Kidney (tissue), 14 donors: ENCODE results near the gene DDA1. TPM values are rescaled to one million over a fixed set of nuclear protein-coding genes. Genes with fewer than 3 reads are reported as not detected.
A peak's percentile ranks its signal among the peaks of the same experiment; 100 is the strongest.
"Not testable (repeated sequence)": the region's sequence is repeated elsewhere in the genome, so short reads cannot be mapped to it uniquely, and the experiment has no call there.

ENCODE experiments used
- DNase-seq, 5 donors: peaks; one replicate each; pipeline ENCODE4 v3.0.0-alpha.2; 2013 to 2020
- FAIRE-seq: peaks from 2 replicates; lab custom pipeline; 2012; peaks lifted over from hg19 to GRCh38; lab: Jason Lieb, UNC
- H3K27ac ChIP-seq, 2 donors: one replicate each; pipeline ENCODE4 v1.7.0; 2013; ENCODE audit warnings: low read depth in 2 of 2, low read length in 2 of 2, inconsistent platforms in 1 of 2
- H3K27me3 ChIP-seq: one replicate; pipeline ENCODE4 v1.7.1; 2013; ENCODE audit warnings: low read length, inconsistent platforms; ENCODE audit not compliant: control insufficient read depth, insufficient read depth
- H3K36me3 ChIP-seq, 3 donors: one replicate each; pipeline versions ENCODE4 v1.7.0 to v1.7.1; 2013; ENCODE audit warnings: low read length in 3 of 3, control low read depth in 1 of 3, inconsistent platforms in 1 of 3; ENCODE audit not compliant: insufficient read depth in 3 of 3, control insufficient read depth in 2 of 3
- H3K4me1 ChIP-seq, 3 donors: one replicate each; pipeline versions ENCODE4 v1.7.0 to v1.7.1; 2013; ENCODE audit warnings: low read length in 3 of 3, inconsistent platforms in 1 of 3, low read depth in 1 of 3; ENCODE audit not compliant: control insufficient read depth in 2 of 3, insufficient read depth in 2 of 3
- H3K4me3 ChIP-seq, 3 donors: one replicate each; pipeline versions ENCODE4 v1.7.0 to v1.8.1; 2013; ENCODE audit warnings: low read length in 3 of 3, control low read depth in 1 of 3, inconsistent platforms in 1 of 3
- H3K9ac ChIP-seq, 3 donors: one replicate each; pipeline versions ENCODE4 v1.7.0 to v1.7.1; 2013; ENCODE audit warnings: low read length in 3 of 3, control low read depth in 1 of 3, inconsistent platforms in 1 of 3
- H3K9me3 ChIP-seq, 3 donors: one replicate each; pipeline versions ENCODE4 v1.7.0 to v1.7.1; 2013; ENCODE audit warnings: low read length in 3 of 3, control low read depth in 1 of 3, inconsistent platforms in 1 of 3; ENCODE audit not compliant: control insufficient read depth in 2 of 3, insufficient read depth in 1 of 3
- intact Hi-C: fragments of 100-400 bp; cut with DNase I; formaldehyde crosslinking; loops from one replicate; pipeline ENCODE4 v1.11.1; 2022
- polyA plus RNA-seq: library from polyadenylated mRNA; stranded (reverse); fragments of 350-450 nt; fragmentation: Illumina TruSeq; extraction: RNeasy Lipid Tissue Mini Kit (QIAGEN cat#74804); gene quantifications from one replicate; pipeline ENCODE4 v1.2.3, GENCODE V29; 2014; ENCODE audit warnings: low read depth, low replicate concordance; ENCODE audit not compliant: insufficient read depth
- total RNA-seq: library from RNA; stranded (reverse); fragmentation: NEBNext Ultra II Directional; extraction: Animal tissue kit (Norgen Biotek cat#: 25700); gene quantifications from one replicate; pipeline ENCODE4 v1.2.1, GENCODE V29; 2021
- TF ChIP-seq, protein P1 (sequence below): IDR thresholded peaks from 3 replicates; pipeline ENCODE4 v1.5.1; 2012; ENCODE audit warnings: mild to moderate bottlenecking, moderate library complexity, borderline replicate concordance; ENCODE audit not compliant: insufficient read depth; ENCODE audit errors: extremely low read depth
- donor health status: control.
- donor health status: control.
- donor health status: control.
- donor health status: control.
- donor health status: control.
- donor health status: DM: yes; HTN: yes; CAD: no.
- donor health status: Normal renal cell carcinoma (clear cell type).

Gene DDA1
- total and polyA plus RNA-seq, 2 donors from 2014 or later, result 27.7 to 35.9 TPM

DNA sequence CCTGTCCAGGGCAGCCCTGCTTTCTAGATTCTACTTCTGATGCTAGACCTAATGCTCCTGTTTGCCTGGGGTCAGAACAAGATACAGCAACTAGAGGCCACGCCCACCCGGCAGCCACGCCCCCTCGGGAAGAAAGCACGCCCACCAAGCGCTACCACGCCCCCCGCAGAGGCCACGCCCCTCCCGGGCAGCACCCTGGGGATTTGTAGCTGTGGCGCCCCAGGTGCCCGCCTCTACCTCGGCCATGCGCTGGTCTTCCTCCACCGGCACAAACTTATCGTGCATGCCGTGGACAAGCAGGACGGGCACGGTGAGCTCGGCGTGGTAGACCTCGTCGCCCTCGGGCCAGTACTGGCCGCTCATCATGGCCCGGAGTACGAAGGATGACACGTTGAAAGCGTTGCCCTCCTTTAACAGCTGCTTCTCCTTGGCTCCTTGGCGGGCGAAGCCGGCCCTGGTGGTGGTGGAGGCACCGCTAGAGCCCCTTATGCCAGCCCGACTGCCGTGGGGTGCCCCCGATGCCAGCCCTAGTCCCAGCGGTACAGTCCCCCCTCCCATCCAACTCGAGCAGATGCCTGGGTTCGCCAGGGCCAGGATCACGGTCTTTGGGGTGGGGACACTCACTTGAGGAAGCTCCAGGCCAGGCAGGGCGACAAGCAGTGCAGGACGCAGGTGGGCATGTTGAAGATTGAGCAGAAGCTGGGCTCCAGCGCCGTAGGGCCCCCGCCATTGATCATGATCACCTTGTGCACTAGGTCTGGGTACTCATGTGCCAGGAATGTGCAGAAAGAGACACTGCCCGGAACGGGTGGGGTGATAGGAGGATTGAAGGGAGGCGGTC, 15.1 kb upstream of the DDA1 start:
- Histone ChIP-seq H3K36me3 (no peaks in the 10 kb centered on the region), H3K9me3 (no peaks in the 10 kb centered on the region), H3K27me3 (no peaks in the 10 kb centered on the region), H3K4me1 (no peaks in the 10 kb centered on the region), H3K27ac (no peak overlapping the region), H3K4me3 (no peak overlapping the region), H3K9ac (no peak overlapping the region)
- TF ChIP-seq, protein P1, sequence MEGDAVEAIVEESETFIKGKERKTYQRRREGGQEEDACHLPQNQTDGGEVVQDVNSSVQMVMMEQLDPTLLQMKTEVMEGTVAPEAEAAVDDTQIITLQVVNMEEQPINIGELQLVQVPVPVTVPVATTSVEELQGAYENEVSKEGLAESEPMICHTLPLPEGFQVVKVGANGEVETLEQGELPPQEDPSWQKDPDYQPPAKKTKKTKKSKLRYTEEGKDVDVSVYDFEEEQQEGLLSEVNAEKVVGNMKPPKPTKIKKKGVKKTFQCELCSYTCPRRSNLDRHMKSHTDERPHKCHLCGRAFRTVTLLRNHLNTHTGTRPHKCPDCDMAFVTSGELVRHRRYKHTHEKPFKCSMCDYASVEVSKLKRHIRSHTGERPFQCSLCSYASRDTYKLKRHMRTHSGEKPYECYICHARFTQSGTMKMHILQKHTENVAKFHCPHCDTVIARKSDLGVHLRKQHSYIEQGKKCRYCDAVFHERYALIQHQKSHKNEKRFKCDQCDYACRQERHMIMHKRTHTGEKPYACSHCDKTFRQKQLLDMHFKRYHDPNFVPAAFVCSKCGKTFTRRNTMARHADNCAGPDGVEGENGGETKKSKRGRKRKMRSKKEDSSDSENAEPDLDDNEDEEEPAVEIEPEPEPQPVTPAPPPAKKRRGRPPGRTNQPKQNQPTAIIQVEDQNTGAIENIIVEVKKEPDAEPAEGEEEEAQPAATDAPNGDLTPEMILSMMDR, result no peak
- FAIRE-seq (no peak), DNase-seq (peak in 1 of 5 donors; percentile 72)
- intact Hi-C loops, result no loop called here

DNA sequence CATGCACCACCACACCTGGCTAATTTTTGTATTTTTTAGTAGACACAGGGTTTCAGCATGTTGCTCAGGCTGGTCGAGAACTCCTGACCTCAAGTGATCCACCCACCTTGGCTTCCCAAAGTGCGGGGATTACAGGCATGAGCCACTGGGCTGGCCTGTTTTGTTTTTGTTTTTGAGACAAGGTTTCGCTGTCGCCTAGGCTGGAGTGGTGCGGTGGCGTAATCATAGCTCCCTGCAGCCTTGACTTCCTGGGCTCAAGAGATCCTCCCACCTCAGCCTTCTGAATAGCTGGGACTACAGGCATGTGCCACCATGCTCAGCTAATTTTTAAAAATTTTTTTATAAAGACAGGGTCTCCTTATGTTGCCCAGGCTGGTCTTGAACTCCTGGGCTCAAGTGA, 13.8 kb upstream of the DDA1 start:
- H3K9ac ChIP-seq, FAIRE-seq, H3K9me3 ChIP-seq, intact Hi-C loops, DNase-seq, H3K4me1 ChIP-seq, H3K4me3 ChIP-seq, H3K27me3 ChIP-seq, H3K36me3 ChIP-seq, H3K27ac ChIP-seq: not testable (repeated sequence)

DNA sequence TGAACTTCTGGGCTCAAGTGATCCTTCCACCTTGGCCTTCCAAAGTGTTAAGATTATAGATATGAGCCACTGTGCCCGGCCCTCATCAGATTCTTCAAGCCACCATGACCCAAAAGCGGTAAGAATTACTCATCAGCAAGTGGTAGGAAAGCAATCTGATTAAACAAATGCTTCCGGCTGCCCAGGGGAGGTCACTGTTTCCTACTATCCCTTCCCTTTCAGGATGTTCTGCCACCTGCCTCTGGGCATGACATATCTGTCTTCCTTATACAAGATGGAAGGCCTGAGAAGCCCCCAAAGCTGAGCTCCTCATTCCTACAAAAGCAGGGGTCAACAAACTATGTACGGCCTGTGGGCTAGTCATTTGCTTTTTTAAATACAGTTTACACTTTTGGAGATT, 13.1 kb upstream of the DDA1 start:
- no peak for FAIRE-seq
- H3K9me3 ChIP-seq, result no peaks in the 10 kb centered on the region
- no peaks in the 10 kb centered on the region for H3K36me3 ChIP-seq
- H3K27me3 ChIP-seq, result no peaks in the 10 kb centered on the region
- no peak overlapping the region for H3K9ac ChIP-seq
- H3K27ac ChIP-seq, result no peak overlapping the region
- intact Hi-C loops, result no loop called here
- TF ChIP-seq, protein P1, result no peak
- H3K4me3 ChIP-seq, result no peak overlapping the region
- DNase-seq, result no peak
- H3K4me1 ChIP-seq, result no peaks in the 10 kb centered on the region

DNA sequence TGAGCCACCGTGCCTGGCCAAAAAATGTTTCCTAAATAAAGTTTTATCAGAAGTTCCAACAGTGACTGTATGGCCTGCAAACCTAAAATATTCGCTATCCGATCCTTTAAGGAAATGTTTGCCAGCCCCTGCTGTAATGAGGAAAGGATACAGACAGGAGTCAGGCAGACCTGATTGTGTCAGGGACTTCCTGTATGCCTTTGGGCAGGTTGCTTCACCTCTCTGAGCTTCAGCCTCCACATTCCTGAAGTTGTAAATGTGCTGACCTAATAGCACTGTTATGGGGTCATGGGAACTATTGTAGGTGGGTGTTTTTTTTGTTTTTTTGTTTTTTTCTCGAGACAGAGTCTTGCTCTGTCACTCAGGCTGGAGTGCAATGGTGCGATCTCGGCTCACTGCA, 12.4 kb upstream of the DDA1 start:
- Histone ChIP-seq H3K9me3 (no peaks in the 10 kb centered on the region), H3K4me3 (no peak overlapping the region), H3K27ac (no peak overlapping the region), H3K27me3 (no peaks in the 10 kb centered on the region), H3K9ac (no peak overlapping the region), H3K4me1 (no peaks in the 10 kb centered on the region), H3K36me3 (no peaks in the 10 kb centered on the region)
- intact Hi-C loops, result no loop called here
- DNase-seq (no peak), FAIRE-seq (no peak)
- TF ChIP-seq, protein P1, result no peak
